Measurements from ENCODE around the gene RPS6KA5.
"Not testable (repeated sequence)": the region's sequence is repeated elsewhere in the genome, so short reads cannot be mapped to it uniquely, and the experiment has no call there.

GRCh38 chr14:90856115-90856514, 204.3 kb downstream of the RPS6KA5 start:
- not testable (repeated sequence) for TF ChIP-seq NR3C1 (IDR thresholded peaks at IDR 0.05); ZSCAN20 (CRISPR knock-in tag; IDR thresholded peaks at IDR 0.05); ESRRA (IDR thresholded peaks at IDR 0.05; ENCODE audit: borderline replicate concordance, low read length); SMC3 (IDR thresholded peaks at IDR 0.05); POLR2A (IDR thresholded peaks at IDR 0.05; ENCODE audit: low read length); RFX5 (IDR thresholded peaks at IDR 0.05); MAFK (IDR thresholded peaks at IDR 0.05; ENCODE audit: partially characterized antibody); RCOR1 (IDR thresholded peaks at IDR 0.05; ENCODE audit: low read depth, low read length); CHD4 (IDR thresholded peaks at IDR 0.05; ENCODE audit: borderline replicate concordance)
- TF ChIP-seq, protein P1, sequence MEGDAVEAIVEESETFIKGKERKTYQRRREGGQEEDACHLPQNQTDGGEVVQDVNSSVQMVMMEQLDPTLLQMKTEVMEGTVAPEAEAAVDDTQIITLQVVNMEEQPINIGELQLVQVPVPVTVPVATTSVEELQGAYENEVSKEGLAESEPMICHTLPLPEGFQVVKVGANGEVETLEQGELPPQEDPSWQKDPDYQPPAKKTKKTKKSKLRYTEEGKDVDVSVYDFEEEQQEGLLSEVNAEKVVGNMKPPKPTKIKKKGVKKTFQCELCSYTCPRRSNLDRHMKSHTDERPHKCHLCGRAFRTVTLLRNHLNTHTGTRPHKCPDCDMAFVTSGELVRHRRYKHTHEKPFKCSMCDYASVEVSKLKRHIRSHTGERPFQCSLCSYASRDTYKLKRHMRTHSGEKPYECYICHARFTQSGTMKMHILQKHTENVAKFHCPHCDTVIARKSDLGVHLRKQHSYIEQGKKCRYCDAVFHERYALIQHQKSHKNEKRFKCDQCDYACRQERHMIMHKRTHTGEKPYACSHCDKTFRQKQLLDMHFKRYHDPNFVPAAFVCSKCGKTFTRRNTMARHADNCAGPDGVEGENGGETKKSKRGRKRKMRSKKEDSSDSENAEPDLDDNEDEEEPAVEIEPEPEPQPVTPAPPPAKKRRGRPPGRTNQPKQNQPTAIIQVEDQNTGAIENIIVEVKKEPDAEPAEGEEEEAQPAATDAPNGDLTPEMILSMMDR (IDR thresholded peaks at IDR 0.05), result not testable (repeated sequence)
